ENCODE results near the gene TMEM243.
"Not testable (repeated sequence)": the region's sequence is repeated elsewhere in the genome, so short reads cannot be mapped to it uniquely, and the experiment has no call there.

TMEM243 gene

GRCh38 chr7:87206361-87206760 lies 13.2 kb downstream of the TMEM243 start:
- in situ Hi-C loops (cut with HindIII; ENCODE audit: low pct_ligation_motif_present, low sequenced_read_pairs), result no loop called here
- no peak overlapping the region for H3K27ac ChIP-seq
- TF ChIP-seq CTCF (IDR thresholded peaks at IDR 0.05; ENCODE audit: low read depth, low read length, missing control alignments), result no peak
- DNase-seq, result peak; percentile 44
- no peaks in the 10 kb centered on the region for H3K27me3 ChIP-seq (replicated peaks)
- no peak overlapping the region for H3K4me3 ChIP-seq (ENCODE audit: low read depth, low read length)
- H3K36me3 ChIP-seq (replicated peaks), result no peaks in the 10 kb centered on the region

- DNase-seq; H3K4me3 ChIP-seq (ENCODE audit: low read depth, low read length); H3K27me3 ChIP-seq (replicated peaks); H3K27ac ChIP-seq; H3K36me3 ChIP-seq (replicated peaks); in situ Hi-C loops (cut with HindIII; ENCODE audit: low pct_ligation_motif_present, low sequenced_read_pairs): not testable (repeated sequence)
Measured at GRCh38 chr7:87205701-87206100, 13.8 kb downstream of the TMEM243 start.

- Histone ChIP-seq H3K36me3 (replicated peaks) (peaks cover 3% of the 10 kb centered on the region), H3K27me3 (replicated peaks) (no peaks in the 10 kb centered on the region), H3K4me3 (ENCODE audit: low read depth, low read length) (no peak overlapping the region), H3K27ac (no peak overlapping the region)
- in situ Hi-C loops (cut with HindIII; ENCODE audit: low pct_ligation_motif_present, low sequenced_read_pairs), result no loop called here
- no peak for DNase-seq
- TF ChIP-seq CTCF (IDR thresholded peaks at IDR 0.05; ENCODE audit: low read depth, low read length, missing control alignments), result no peak
Measured at GRCh38 chr7:87204933-87205332, 14.6 kb downstream of the TMEM243 start.

GRCh38 chr7:87203929-87204328 lies 15.6 kb downstream of the TMEM243 start:
- H3K27me3 ChIP-seq (replicated peaks); H3K4me3 ChIP-seq (ENCODE audit: low read depth, low read length); H3K36me3 ChIP-seq (replicated peaks); H3K27ac ChIP-seq; DNase-seq; in situ Hi-C loops (cut with HindIII; ENCODE audit: low pct_ligation_motif_present, low sequenced_read_pairs): not testable (repeated sequence)

DNA sequence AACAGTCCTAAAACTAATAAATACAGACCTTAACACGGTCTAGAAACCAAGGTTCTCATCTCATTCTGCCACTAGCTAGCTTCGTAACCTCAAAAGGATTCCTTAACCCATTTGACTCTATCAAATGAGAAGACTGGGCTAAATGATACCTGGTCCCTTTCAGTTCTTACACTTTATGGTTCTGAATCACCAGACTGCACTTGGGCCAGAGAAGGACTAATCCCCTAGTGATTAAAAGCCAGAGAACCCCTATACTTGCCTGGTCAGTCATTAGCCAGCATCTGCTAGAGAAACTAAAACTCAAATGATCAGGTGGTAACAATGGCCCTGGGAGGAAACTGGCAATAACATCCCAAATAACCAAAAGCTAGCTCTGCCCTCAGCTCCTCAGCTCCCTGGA lies 16.8 kb downstream of the TMEM243 start:
- in situ Hi-C loops (cut with HindIII; ENCODE audit: low pct_ligation_motif_present, low sequenced_read_pairs), result no loop called here
- H3K27me3 ChIP-seq (replicated peaks), result no peaks in the 10 kb centered on the region
- no peak overlapping the region for H3K27ac ChIP-seq
- peaks cover 10% of the 10 kb centered on the region for H3K36me3 ChIP-seq (replicated peaks)
- DNase-seq, result no peak
- TF ChIP-seq CTCF (IDR thresholded peaks at IDR 0.05; ENCODE audit: low read depth, low read length, missing control alignments), result no peak
- H3K4me3 ChIP-seq (ENCODE audit: low read depth, low read length), result no peak overlapping the region

GRCh38 chr7:87202208-87202607 lies 17.3 kb downstream of the TMEM243 start:
- H3K27me3 ChIP-seq (replicated peaks), result no peaks in the 10 kb centered on the region
- no peak overlapping the region for H3K4me3 ChIP-seq (ENCODE audit: low read depth, low read length)
- H3K36me3 ChIP-seq (replicated peaks), result peaks cover 13% of the 10 kb centered on the region
- H3K27ac ChIP-seq, result no peak overlapping the region
- no peak for TF ChIP-seq CTCF (IDR thresholded peaks at IDR 0.05; ENCODE audit: low read depth, low read length, missing control alignments)
- in situ Hi-C loops (cut with HindIII; ENCODE audit: low pct_ligation_motif_present, low sequenced_read_pairs), result no loop called here
- DNase-seq, result no peak

DNA sequence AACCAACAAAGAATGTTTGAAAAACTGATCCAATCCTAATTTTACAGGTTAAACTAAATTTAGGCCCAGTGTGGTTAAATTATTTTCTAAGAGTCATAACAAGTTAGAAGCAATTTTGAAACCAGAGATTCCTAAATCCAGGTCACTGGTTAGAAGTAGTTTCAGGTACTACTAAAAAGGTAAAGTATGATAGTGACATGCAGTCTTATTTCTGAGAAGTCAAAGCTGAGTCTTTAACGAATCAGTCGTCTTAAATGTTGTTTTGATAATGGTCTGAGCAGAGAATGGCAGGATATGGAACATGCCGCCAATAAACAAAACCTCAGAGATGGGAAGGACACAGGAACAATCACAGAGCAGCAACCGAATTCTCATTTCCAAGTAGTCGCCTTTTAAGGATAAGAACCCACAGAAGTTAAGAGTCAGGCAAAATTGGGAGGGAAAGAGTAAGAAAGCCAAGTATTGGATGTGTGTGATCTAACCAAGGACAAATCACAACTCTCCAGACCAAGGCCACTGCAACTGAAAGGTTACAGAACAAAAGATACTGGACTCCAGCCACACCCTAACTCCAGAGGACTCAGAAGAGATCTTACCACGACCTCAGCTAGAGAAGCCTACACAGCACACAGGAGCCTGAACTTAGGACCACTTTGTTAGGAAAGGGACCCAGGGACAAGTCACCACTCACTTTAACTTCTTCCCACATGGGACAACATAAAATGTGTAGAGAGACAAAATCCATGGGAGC lies 19.7 kb downstream of the TMEM243 start:
- DNase-seq, result no peak
- H3K4me3 ChIP-seq (ENCODE audit: low read depth, low read length), result no peak overlapping the region
- no peak overlapping the region for H3K27ac ChIP-seq
- H3K36me3 ChIP-seq (replicated peaks), result peaks cover 34% of the 10 kb centered on the region
- no peaks in the 10 kb centered on the region for H3K27me3 ChIP-seq (replicated peaks)
- in situ Hi-C loops (cut with HindIII; ENCODE audit: low pct_ligation_motif_present, low sequenced_read_pairs), result no loop called here
- TF ChIP-seq CTCF (IDR thresholded peaks at IDR 0.05; ENCODE audit: low read depth, low read length, missing control alignments), result no peak

Data from brain microvascular endothelial cell (primary cell).